ENCODE results near the gene ACBD7.
A peak's percentile ranks its signal among the peaks of the same experiment; 100 is the strongest.

Gene ACBD7

GRCh38 chr10:15088428-15089261 lies at the start of gene ACBD7:
TSS of gene ACBD7 (minus strand) at chr10:15088776. CDS start at chr10:15088728, 48 bp downstream.
- DNase-seq: peak; percentile 18

GRCh38 chr10:15137636-15138035 lies 49.1 kb upstream of the ACBD7 start:
- DNase-seq: no peak

DNA sequence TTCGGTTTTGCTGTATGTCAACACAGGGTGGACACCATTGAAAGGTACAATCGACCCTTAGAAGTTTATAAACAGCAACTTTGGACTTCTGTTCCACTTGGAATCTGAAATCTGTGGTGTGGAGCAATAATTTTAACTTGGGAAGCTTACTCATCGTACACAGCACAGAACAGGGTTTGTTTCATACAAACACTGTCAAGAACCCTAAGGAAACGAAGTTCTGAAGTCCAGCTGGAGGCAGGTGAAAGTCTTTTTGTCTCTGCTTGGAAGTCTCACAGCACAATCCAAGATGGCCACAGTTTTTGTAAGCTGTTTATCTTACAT lies 48.4 kb upstream of the ACBD7 start:
- no peak for DNase-seq

GRCh38 chr10:15136129-15137035 lies 47.8 kb upstream of the ACBD7 start:
- DNase-seq: no peak

- DNase-seq: no peak
Measured at GRCh38 chr10:15131330-15131729, 42.8 kb upstream of the ACBD7 start.

DNA sequence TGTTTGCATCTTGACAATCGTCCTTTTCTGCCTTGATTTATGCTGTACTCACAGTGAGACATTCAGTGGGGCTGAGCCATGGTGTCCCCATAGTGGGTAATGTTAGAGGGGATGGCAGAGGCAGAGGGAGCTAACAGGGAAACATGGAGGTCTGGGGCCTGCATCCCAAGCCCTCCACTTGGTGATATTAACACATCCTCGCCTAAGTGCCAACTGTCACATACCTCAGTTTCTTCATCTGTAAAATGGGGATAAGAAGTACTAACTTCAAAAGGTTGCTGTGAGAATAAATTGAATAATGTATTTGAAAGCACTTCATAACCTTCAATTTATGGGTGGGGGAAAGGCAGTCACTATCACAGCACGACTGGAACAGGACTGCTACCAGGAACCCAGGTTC lies 36.3 kb upstream of the ACBD7 start:
- no peak for DNase-seq

GRCh38 chr10:15124190-15124589 lies 35.6 kb upstream of the ACBD7 start:
- no peak for DNase-seq

GRCh38 chr10:15123749-15124184 lies 35.2 kb upstream of the ACBD7 start:
- no peak for DNase-seq

DNA sequence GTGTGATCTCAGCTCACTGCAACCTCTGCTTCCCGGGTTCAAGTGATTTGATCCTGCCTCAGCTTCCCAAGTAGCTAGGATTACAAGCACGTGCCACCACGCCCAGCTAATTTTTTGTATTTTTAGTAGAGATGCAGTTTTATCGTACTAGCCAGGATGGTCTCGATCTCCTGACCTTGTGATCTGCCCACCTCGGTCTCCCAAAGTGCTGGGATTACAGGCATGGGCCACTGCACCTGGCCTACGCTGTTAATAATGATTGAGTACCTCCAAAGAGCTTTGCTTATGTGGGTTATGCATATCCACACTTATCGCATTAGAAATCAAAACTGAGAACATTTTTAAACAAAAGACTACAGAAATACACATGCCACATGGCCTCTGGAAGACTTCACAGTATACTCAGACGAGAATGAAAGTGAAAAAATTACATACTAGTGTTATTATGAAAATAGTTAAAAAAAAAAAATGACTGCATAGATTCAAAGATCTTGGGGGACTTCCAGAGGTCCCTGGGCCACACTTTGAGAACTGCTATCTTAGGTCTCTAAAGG lies 34.0 kb upstream of the ACBD7 start:
- DNase-seq: no peak

DNA sequence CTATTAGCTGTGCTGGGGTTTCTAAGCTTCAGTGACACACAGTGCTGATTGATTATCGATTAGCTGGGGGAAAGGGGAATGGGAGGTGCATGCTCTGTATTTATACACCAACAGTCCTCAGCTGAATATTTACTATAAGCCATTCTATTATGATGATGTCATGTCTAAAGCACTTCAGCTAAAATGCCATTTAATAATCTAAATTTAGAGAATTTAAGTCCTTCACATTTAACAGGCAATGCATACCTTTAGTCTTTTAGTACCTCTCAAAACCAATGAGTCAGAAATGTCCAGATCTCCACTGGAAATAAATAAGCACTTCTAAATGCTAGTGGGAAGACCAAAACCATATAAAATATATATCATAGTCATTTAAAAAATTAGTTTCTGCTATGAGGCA lies 33.1 kb upstream of the ACBD7 start:
- no peak for DNase-seq

DNA sequence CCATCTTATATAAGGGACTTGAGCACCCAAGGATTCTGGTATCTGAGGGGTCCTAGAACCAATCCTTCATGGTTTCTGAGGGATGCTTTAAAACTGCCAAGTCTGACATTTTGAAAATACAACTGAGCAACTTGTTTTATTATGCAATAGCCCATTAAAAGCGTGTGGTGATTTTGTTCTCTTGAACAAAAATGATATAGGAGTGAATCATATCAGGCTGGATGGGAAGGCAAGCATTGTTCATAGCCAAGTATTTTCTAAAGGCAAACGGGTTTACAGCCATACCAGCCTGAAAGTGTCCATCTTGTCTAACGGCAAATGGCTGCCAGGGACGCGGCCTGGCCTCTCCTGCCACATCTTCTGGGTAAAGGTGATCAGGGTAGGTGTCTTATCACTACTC lies 31.9 kb upstream of the ACBD7 start:
- DNase-seq: no peak

GRCh38 chr10:15118615-15119014 lies 30.0 kb upstream of the ACBD7 start:
- no peak for DNase-seq

GRCh38 chr10:15116225-15116624 lies 27.6 kb upstream of the ACBD7 start:
- DNase-seq: no peak

GRCh38 chr10:15113766-15114165 lies 25.2 kb upstream of the ACBD7 start:
- DNase-seq: no peak

- DNase-seq: no peak
Measured at GRCh38 chr10:15112657-15113056, 24.1 kb upstream of the ACBD7 start.

- no peak for DNase-seq
Measured at GRCh38 chr10:15106352-15107013, 17.9 kb upstream of the ACBD7 start.

GRCh38 chr10:15103513-15103912 lies 14.9 kb upstream of the ACBD7 start:
- no peak for DNase-seq

DNA sequence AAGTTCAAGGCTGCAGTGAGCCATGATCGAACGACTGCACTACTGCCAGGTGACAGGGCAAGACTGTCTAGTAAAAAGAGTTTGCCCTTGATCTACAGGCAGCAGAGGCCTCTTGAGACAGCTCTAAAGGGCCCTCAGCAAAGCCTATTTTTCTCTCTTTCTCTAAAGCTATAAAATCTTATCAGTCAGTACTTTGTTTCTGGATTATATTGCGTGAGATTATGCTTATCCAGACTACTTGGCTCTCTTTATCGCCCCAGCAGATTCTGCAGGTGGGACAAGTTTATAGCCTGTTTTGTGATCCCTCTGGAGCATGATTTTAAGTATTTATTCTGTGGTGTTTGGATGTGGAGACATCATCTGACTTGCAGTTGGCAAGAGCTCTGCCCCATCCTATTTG lies 11.3 kb upstream of the ACBD7 start:
- DNase-seq: no peak

DNA sequence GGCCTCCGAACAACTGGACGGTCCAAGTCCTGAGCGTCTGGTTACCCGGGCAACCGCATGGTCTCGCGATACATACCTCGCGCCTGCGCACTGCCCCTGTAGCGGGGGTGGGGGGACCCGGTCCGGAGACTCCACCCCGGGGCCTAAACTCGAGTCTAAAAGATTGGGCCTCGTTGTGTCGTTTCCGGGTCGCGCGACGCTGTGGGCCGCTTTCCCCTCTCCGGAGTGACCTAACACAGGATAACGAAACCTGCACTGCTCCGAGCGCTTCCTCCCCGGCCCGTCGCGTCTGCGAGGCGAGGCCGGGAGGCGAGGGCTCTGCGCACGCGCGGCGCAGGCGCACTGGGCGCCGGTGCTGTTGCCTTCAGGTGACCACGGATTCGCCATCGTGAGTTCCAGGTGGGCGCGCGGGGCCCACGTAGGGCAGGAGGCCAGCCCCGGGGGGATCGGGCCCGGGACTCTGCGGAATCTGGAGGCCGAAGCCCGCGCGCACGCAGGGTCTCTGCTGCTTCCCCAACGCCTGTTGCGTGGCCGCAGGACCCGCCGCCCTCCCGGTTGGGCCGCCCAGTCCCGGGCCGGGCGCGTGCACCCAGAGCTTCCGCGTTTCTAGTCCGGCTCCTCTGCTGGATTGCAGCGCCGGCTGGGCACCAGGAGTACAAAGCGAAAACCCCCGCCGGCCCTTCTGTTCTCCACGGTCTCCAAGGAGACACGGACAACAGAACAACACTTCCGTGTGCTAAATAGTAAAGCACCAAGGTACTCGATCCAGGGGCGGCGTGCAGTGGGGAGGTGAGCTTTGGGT lies 8.6 kb upstream of the ACBD7 start, which contains the start of gene RPP38:
TSS of gene RPP38 (plus strand) at position 345 of the 802 bp plus-strand sequence. CDS start 5,960 bp downstream, outside the sequence.
- peak; percentile 37 for DNase-seq

DNA sequence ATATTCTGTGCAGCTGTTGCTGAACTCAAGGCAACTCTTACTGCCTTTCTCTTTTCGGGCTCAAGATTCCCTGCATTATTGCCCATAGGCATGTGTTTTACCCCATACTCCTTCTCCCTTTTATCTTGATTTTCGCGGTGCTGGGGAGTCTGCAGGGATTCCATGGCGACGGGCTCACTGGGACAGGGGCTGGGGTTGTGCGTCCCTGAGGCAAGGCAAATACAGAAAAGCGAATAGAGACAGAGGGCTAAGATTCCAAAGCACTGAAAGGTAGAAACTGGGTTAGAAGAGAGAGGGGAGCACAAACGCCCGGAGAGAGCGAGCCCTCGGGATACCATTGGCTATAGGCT lies 8.1 kb upstream of the ACBD7 start:
- no peak for DNase-seq

DNA sequence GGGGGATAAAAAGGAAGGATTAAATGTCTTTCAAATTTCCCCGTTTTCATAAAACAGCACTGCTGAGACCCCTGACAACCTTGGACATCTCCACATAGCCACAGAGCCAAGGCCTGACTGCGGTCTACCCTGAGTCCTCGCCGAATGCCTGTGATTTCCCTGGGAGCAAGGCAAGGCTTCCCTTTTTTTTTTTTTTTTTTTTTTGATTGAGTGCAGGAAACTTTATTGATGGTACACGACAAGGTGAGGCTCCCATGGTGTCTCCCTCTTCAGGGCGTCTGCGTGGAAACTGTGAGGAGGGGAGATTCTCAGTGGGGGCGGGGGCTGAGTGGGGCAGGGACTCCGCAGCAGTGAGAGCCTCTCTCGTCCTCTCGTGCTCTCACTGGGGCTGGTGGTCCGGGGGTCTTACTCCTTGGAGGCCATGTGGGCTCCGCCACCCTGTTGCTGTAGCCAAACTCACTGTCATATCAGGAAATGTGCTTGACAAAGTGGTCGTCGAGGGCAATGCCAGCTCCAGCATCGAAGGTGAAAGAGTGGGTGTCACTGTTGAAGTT lies 4.4 kb upstream of the ACBD7 start:
- DNase-seq: no peak

DNA sequence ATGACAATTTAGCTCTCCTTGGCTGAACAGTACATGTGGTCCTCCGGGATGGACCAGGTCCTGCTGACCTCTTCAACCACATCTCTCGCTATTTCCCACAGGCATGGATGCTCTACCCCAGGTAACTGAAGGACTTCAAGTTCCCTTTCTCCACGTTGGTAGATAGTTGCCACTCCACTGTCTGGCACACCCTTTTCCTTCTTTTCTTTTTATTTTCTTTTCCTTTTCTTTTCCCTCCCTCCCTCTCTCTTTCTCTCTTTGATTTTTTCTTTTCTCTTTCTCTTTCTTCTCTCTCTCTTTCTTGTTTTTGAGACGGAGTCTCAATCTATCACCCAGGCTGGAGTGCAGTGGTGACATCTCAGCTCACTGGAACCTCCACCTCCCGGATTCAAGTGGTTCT lies 2.8 kb upstream of the ACBD7 start:
- no peak for DNase-seq
